NCI-H1930 (cell line): ENCODE results near the gene KIAA1755.

Experiments
- DNase-seq, 2 experiments: peaks; one replicate each; lab custom pipeline; 2025; lab: John Stamatoyannopoulos, UW

KIAA1755 gene

GRCh38 chr20:38203981-38204357, 56.6 kb downstream of the KIAA1755 start:
- no peak for DNase-seq

- no peak for DNase-seq
Observed at GRCh38 chr20:38203337-38203980, 57.1 kb downstream of the KIAA1755 start.

- no peak for DNase-seq
Observed at GRCh38 chr20:38202982-38203293, 57.6 kb downstream of the KIAA1755 start.

- DNase-seq, result no peak
Observed at GRCh38 chr20:38202153-38202981, 58.2 kb downstream of the KIAA1755 start.

- DNase-seq, result no peak
Observed at GRCh38 chr20:38201356-38201755, 59.2 kb downstream of the KIAA1755 start.

GRCh38 chr20:38200646-38201045, 59.9 kb downstream of the KIAA1755 start:
- DNase-seq, result no peak

GRCh38 chr20:38199501-38200390, 60.8 kb downstream of the KIAA1755 start:
- DNase-seq, result no peak

- no peak for DNase-seq
Observed at GRCh38 chr20:38198238-38198861, 62.2 kb downstream of the KIAA1755 start.

GRCh38 chr20:38197619-38198018, 62.9 kb downstream of the KIAA1755 start:
- no peak for DNase-seq

- no peak for DNase-seq
Observed at GRCh38 chr20:38197217-38197616, 63.3 kb downstream of the KIAA1755 start.

- no peak for DNase-seq
Observed at GRCh38 chr20:38196592-38196991, 63.9 kb downstream of the KIAA1755 start.

GRCh38 chr20:38196076-38196475, 64.5 kb downstream of the KIAA1755 start:
- DNase-seq, result no peak

- DNase-seq, result no peak
Observed at GRCh38 chr20:38195521-38195920, 65.0 kb downstream of the KIAA1755 start.

- DNase-seq, result no peak
Observed at GRCh38 chr20:38194971-38195504, 65.5 kb downstream of the KIAA1755 start.

GRCh38 chr20:38193586-38194105, 66.9 kb downstream of the KIAA1755 start:
- no peak for DNase-seq

GRCh38 chr20:38192323-38192885, 68.1 kb downstream of the KIAA1755 start:
- no peak for DNase-seq

GRCh38 chr20:38191654-38192053, 68.9 kb downstream of the KIAA1755 start:
- no peak for DNase-seq

- DNase-seq, result no peak
Observed at GRCh38 chr20:38190936-38191371, 69.6 kb downstream of the KIAA1755 start.

GRCh38 chr20:38190166-38190565, 70.4 kb downstream of the KIAA1755 start:
- DNase-seq, result no peak

- DNase-seq, result no peak
Observed at GRCh38 chr20:38187517-38187916, 73.0 kb downstream of the KIAA1755 start.

- DNase-seq, result no peak
Observed at GRCh38 chr20:38186788-38187221, 73.7 kb downstream of the KIAA1755 start.
